Esophagus muscularis mucosa (tissue), 3 donors: Measurements from ENCODE around the gene WBP1L.

ENCODE experiments used
- CTCF ChIP-seq, 3 experiments: fragments of 200-600 bp in 2 of 3; fragments of 450-650 bp in 1 of 3; sonication (generic) in 2 of 3; IDR thresholded peaks; one replicate each; pipeline ENCODE4 v1.5.1; 2017 to 2019; ENCODE audit warnings: antibody characterized with exemption in 3 of 3, mild to moderate bottlenecking in 2 of 3, moderate library complexity in 1 of 3
- POLR2AphosphoS5 ChIP-seq, 2 donors: sonication (generic); formaldehyde crosslinking; IDR thresholded peaks; one replicate each; pipeline ENCODE4 v1.6.1; 2017; ENCODE audit warnings: antibody characterized with exemption in 2 of 2

- TF ChIP-seq CTCF (IDR thresholded peaks at IDR 0.05), result no peak
- peak in 1 of 2 donors; percentile 59 for TF ChIP-seq POLR2AphosphoS5 (IDR thresholded peaks at IDR 0.05)
Measured at GRCh38 chr10:102764470-102765161, 20.9 kb downstream of the WBP1L start.
